Mesendoderm (in vitro differentiated cells): ENCODE results near the gene HOXD8.

Experiments used
- DNase-seq: peaks from one replicate; pipeline ENCODE4 v3.0.0; 2013
- H2AK5ac ChIP-seq: 2 replicates; pipeline ENCODE4 v1.6.1; 2013; ENCODE audit warnings: low read length, inconsistent platforms
- H2BK120ac ChIP-seq: 2 replicates; pipeline ENCODE4 v1.6.1; 2013; ENCODE audit warnings: low read depth, mild to moderate bottlenecking, low read length, moderate library complexity, mixed read lengths
- H2BK15ac ChIP-seq: replicated peaks from 2 replicates; pipeline ENCODE4 v1.6.1; 2013; ENCODE audit warnings: low read depth, mild to moderate bottlenecking, moderate library complexity
- H2BK5ac ChIP-seq: 2 replicates; pipeline ENCODE4 v1.6.1; 2013; ENCODE audit warnings: low read length, inconsistent platforms
- H3K18ac ChIP-seq: 2 replicates; pipeline ENCODE4 v1.6.1; 2013; ENCODE audit warnings: mild to moderate bottlenecking, low read length, mixed read lengths
- H3K23ac ChIP-seq: one replicate; pipeline ENCODE4 v1.6.1; 2013; ENCODE audit warnings: low read length
- H3K27ac ChIP-seq: 2 replicates; pipeline ENCODE4 v1.5.1; 2013; ENCODE audit warnings: low read depth, mild to moderate bottlenecking, inconsistent platforms, low read length, moderate library complexity
- H3K27me3 ChIP-seq: 2 replicates; pipeline ENCODE4 v1.6.1; 2013; ENCODE audit warnings: low read length, control low read depth, mild to moderate bottlenecking, inconsistent platforms; ENCODE audit not compliant: insufficient read depth, poor library complexity
- H3K36me3 ChIP-seq: 2 replicates; pipeline ENCODE4 v1.6.1; 2013; ENCODE audit warnings: low read length, inconsistent platforms; ENCODE audit not compliant: control insufficient read depth, insufficient read depth
- H3K4ac ChIP-seq: one replicate; pipeline ENCODE4 v1.6.1; 2013; ENCODE audit warnings: low read depth, mild to moderate bottlenecking, low read length, moderate library complexity
- H3K4me1 ChIP-seq: 2 replicates; pipeline ENCODE4 v1.6.1; 2013; ENCODE audit warnings: low read depth, low read length, inconsistent platforms; ENCODE audit not compliant: control insufficient read depth
- H3K4me2 ChIP-seq: 2 replicates; pipeline ENCODE4 v1.6.1; 2013; ENCODE audit warnings: low read length
- H3K4me3 ChIP-seq: 2 replicates; pipeline ENCODE4 v1.5.1; 2013; ENCODE audit warnings: mild to moderate bottlenecking, low read length
- H3K56ac ChIP-seq: one replicate; pipeline ENCODE4 v1.6.1; 2013; ENCODE audit warnings: low read length
- H3K79me1 ChIP-seq: 2 replicates; pipeline ENCODE4 v1.6.1; 2013; ENCODE audit warnings: low read length, inconsistent platforms
- H3K79me2 ChIP-seq: 2 replicates; pipeline ENCODE4 v1.6.1; 2013; ENCODE audit warnings: mild to moderate bottlenecking, low read length; ENCODE audit not compliant: control insufficient read depth, insufficient read depth
- H3K9ac ChIP-seq: 2 replicates; pipeline ENCODE4 v1.6.1; 2013; ENCODE audit warnings: low read length, inconsistent platforms
- H4K5ac ChIP-seq: one replicate; pipeline ENCODE4 v1.6.1; 2013; ENCODE audit warnings: low read length
- H4K8ac ChIP-seq: one replicate; pipeline ENCODE4 v1.6.1; 2013; ENCODE audit warnings: low read depth, mild to moderate bottlenecking, control low read depth, low read length, moderate library complexity
- WGBS: extraction: QIAGEN DNeasy Blood & Tissue Kit; methylation state at CpG from one replicate; pipeline ENCODE4 v1.1.7; 2013; ENCODE audit warnings: low lambda C conversion rate, missing lambda C conversion rate; ENCODE audit not compliant: insufficient coverage; ENCODE audit errors: extremely low coverage; 5-methylcytosine and 5-hydroxymethylcytosine counted together

Gene HOXD8

GRCh38 chr2:176101842-176102241 lies 27.7 kb upstream of the HOXD8 start:
- Histone ChIP-seq H3K36me3 (no peaks in the 10 kb centered on the region), H3K4me1 (peaks cover 2% of the 10 kb centered on the region), H3K23ac (no peak overlapping the region), H2BK15ac (no peak overlapping the region), H4K8ac (no peak overlapping the region), H3K9ac (no peak overlapping the region), H2AK5ac (no peak overlapping the region), H3K27me3 (peaks cover 86% of the 10 kb centered on the region), H3K18ac (no peak overlapping the region), H2BK120ac (no peak overlapping the region), H3K4me3 (no peak overlapping the region), H3K79me2 (no peaks in the 10 kb centered on the region), H3K56ac (no peak overlapping the region), H3K79me1 (no peaks in the 10 kb centered on the region), H4K5ac (no peak overlapping the region), H3K27ac (no peak overlapping the region), H2BK5ac (no peak overlapping the region), H3K4me2 (no peak overlapping the region), H3K4ac (no peak overlapping the region)
- DNase-seq: no peak
- WGBS: no CpG with 5 or more reads among the region's 5 CpGs

GRCh38 chr2:176102309-176102866 lies 27.1 kb upstream of the HOXD8 start:
- Histone ChIP-seq H3K27me3 (peaks cover 91% of the 10 kb centered on the region), H3K23ac (no peak overlapping the region), H2BK15ac (no peak overlapping the region), H3K56ac (no peak overlapping the region), H3K9ac (no peak overlapping the region), H3K18ac (no peak overlapping the region), H3K4me1 (peaks cover 2% of the 10 kb centered on the region), H2AK5ac (no peak overlapping the region), H3K4ac (no peak overlapping the region), H2BK120ac (no peak overlapping the region), H3K79me1 (no peaks in the 10 kb centered on the region), H3K36me3 (no peaks in the 10 kb centered on the region), H3K4me2 (no peak overlapping the region), H3K79me2 (no peaks in the 10 kb centered on the region), H2BK5ac (no peak overlapping the region), H4K5ac (no peak overlapping the region), H3K4me3 (no peak overlapping the region), H3K27ac (no peak overlapping the region), H4K8ac (no peak overlapping the region)
- WGBS: no CpG with 5 or more reads among the region's 7 CpGs
- DNase-seq: no peak

GRCh38 chr2:176103194-176103593 lies 26.3 kb upstream of the HOXD8 start:
- no CpG with 5 or more reads among the region's 7 CpGs for WGBS
- DNase-seq: no peak
- H3K27ac ChIP-seq: no peak overlapping the region
- H3K4me2 ChIP-seq: no peak overlapping the region
- no peak overlapping the region for H2BK15ac ChIP-seq
- H3K18ac ChIP-seq: no peak overlapping the region
- H4K5ac ChIP-seq: no peak overlapping the region
- no peaks in the 10 kb centered on the region for H3K79me2 ChIP-seq
- H2BK120ac ChIP-seq: no peak overlapping the region
- H3K4me1 ChIP-seq: no peaks in the 10 kb centered on the region
- H3K56ac ChIP-seq: no peak overlapping the region
- no peak overlapping the region for H2AK5ac ChIP-seq
- H3K36me3 ChIP-seq: no peaks in the 10 kb centered on the region
- no peak overlapping the region for H3K23ac ChIP-seq
- H4K8ac ChIP-seq: no peak overlapping the region
- no peak overlapping the region for H2BK5ac ChIP-seq
- no peaks in the 10 kb centered on the region for H3K79me1 ChIP-seq
- peaks cover 91% of the 10 kb centered on the region for H3K27me3 ChIP-seq
- H3K4ac ChIP-seq: no peak overlapping the region
- H3K9ac ChIP-seq: no peak overlapping the region
- no peak overlapping the region for H3K4me3 ChIP-seq

GRCh38 chr2:176103742-176104315 lies 25.7 kb upstream of the HOXD8 start:
- no peak overlapping the region for H3K18ac ChIP-seq
- H3K9ac ChIP-seq: no peak overlapping the region
- no peak overlapping the region for H3K4me3 ChIP-seq
- H2BK5ac ChIP-seq: no peak overlapping the region
- no peak overlapping the region for H2BK120ac ChIP-seq
- no peaks in the 10 kb centered on the region for H3K4me1 ChIP-seq
- no CpG with 5 or more reads among the region's 17 CpGs for WGBS
- H3K4ac ChIP-seq: no peak overlapping the region
- no peaks in the 10 kb centered on the region for H3K79me1 ChIP-seq
- H4K8ac ChIP-seq: no peak overlapping the region
- no peak for DNase-seq
- H3K56ac ChIP-seq: no peak overlapping the region
- no peak overlapping the region for H3K23ac ChIP-seq
- H3K4me2 ChIP-seq: no peak overlapping the region
- H2BK15ac ChIP-seq: no peak overlapping the region
- H4K5ac ChIP-seq: no peak overlapping the region
- no peaks in the 10 kb centered on the region for H3K79me2 ChIP-seq
- peaks cover 90% of the 10 kb centered on the region for H3K27me3 ChIP-seq
- no peak overlapping the region for H3K27ac ChIP-seq
- H3K36me3 ChIP-seq: no peaks in the 10 kb centered on the region
- no peak overlapping the region for H2AK5ac ChIP-seq

- Histone ChIP-seq H3K4ac (no peak overlapping the region), H3K4me3 (no peak overlapping the region), H3K23ac (peak overlapping the region; percentile 6), H3K4me1 (no peaks in the 10 kb centered on the region), H3K27me3 (peaks cover 90% of the 10 kb centered on the region), H2BK5ac (no peak overlapping the region), H3K9ac (no peak overlapping the region), H3K79me1 (no peaks in the 10 kb centered on the region), H3K56ac (no peak overlapping the region), H3K79me2 (no peaks in the 10 kb centered on the region), H2AK5ac (no peak overlapping the region), H3K4me2 (peak overlapping the region; percentile 57), H3K27ac (no peak overlapping the region), H3K36me3 (no peaks in the 10 kb centered on the region), H3K18ac (no peak overlapping the region), H4K5ac (no peak overlapping the region), H2BK120ac (no peak overlapping the region), H4K8ac (no peak overlapping the region), H2BK15ac (no peak overlapping the region)
- peak; percentile 77 for DNase-seq
- no CpG with 5 or more reads among the region's 56 CpGs for WGBS
These were observed 25.0 kb upstream of the HOXD8 start for GRCh38 chr2:176104316-176105077.
